ENCODE results near the gene RTN4R. TPM values are rescaled to one million over a fixed set of nuclear protein-coding genes. Genes with fewer than 3 reads are reported as not detected.

RTN4R gene
- total and polyA plus RNA-seq, 2 of the 4 experiments (the other 2 are of a cell fraction): 0.18 to 0.94 TPM

DNA sequence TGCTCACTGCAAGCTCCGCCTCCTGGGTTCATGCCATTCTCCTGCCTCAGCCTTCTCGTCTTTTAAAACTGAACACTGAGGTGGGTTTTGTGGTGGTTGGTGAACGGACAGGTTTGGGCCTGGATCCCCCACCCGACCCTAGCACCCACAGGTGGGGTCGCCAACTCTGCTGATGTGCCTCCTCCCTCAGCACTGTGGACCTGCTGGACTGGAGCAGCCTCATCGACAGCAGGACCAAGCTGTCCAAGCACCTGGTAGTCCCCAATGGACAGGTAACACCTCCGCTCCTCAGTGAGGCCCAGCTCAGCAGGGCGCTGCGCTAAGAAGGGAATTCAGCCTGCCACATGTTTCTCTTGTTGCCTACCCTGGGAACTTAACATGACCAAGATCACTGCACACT, 36.5 kb upstream of the RTN4R start:
- intact Hi-C loops (cut with micrococcal nuclease): no loop called here
- in situ Hi-C loops (cut with MboI; ENCODE audit: low sequenced_read_pairs): no loop called here
- Histone ChIP-seq H4K5ac (ENCODE audit: low read depth, low read length) (no peak overlapping the region), H3K4me2 (ENCODE audit: low read depth, low read length) (no peak overlapping the region), H3K18ac (ENCODE audit: low read depth, low read length) (no peak overlapping the region), H2BK120ac (ENCODE audit: low read depth, low read length) (no peak overlapping the region), H2BK15ac (ENCODE audit: low read depth, low read length) (no peak overlapping the region), H4K8ac (ENCODE audit: low read depth in 2 of 2, low read length in 2 of 2) (no peak overlapping the region), H2BK20ac (ENCODE audit: low read depth, low read length) (no peak overlapping the region), H2AK9ac (replicated peaks; ENCODE audit: low read depth, low read length, poor library complexity) (no peak overlapping the region), H3K4ac (ENCODE audit: low read depth, low read length) (no peak overlapping the region), H3K9me1 (ENCODE audit: insufficient read depth, low read length) (no peaks in the 10 kb centered on the region), H3K14ac (replicated peaks; ENCODE audit: low read depth, low read length) (no peak overlapping the region), H3K27ac (ENCODE audit: insufficient read depth, low read length) (no peak overlapping the region), H3K23ac (ENCODE audit: low read depth, low read length) (no peak overlapping the region), H3K79me1 (ENCODE audit: low read depth in 1 of 2, low read length in 2 of 2) (no peaks in the 10 kb centered on the region), H2AK5ac (ENCODE audit: low read depth, low read length) (no peak overlapping the region), H3K9me3 (ENCODE audit: control insufficient read depth, insufficient read depth, low read length) (no peaks in the 10 kb centered on the region), H3K9ac (ENCODE audit: low read depth, low read length) (no peak overlapping the region), H2BK5ac (ENCODE audit: low read depth, low read length, poor library complexity, severe bottlenecking) (no peak overlapping the region), H3K36me3 (ENCODE audit: control insufficient read depth, insufficient read depth, low read length) (no peaks in the 10 kb centered on the region), H3K4me3 (ENCODE audit: insufficient read depth, low read depth, low read length) (no peak overlapping the region), H4K91ac (ENCODE audit: insufficient read depth, low read depth, low read length) (no peak overlapping the region), H3K4me1 (ENCODE audit: control insufficient read depth, insufficient read depth, low read length) (no peaks in the 10 kb centered on the region; the same call in 1 of the 2 replicates), H3K27me3 (ENCODE audit: control insufficient read depth, insufficient read depth, low read length) (peaks cover 11% of the 10 kb centered on the region), H3K56ac (ENCODE audit: extremely low read depth, insufficient read depth, low read length) (no peak overlapping the region), H2AFZ (replicated peaks; ENCODE audit: low read length, poor library complexity) (no peak overlapping the region), H4K20me1 (ENCODE audit: insufficient read depth, low read length) (no peaks in the 10 kb centered on the region; the same call in 1 of the 2 replicates)
- ChIA-PET POLR2A (ENCODE audit: unreplicated experiment) (no interaction called here), CTCF (no interaction called here)
- ATAC-seq (ENCODE audit: low read depth): no peak
- DNase-seq: no peak
- WGBS, 2 experiments (ENCODE audit: extremely low coverage in 2 of 2, insufficient read length in 1 of 2): 67% methylated on average over 2 of the region's 9 CpGs; no CpG with 5 or more reads in 1 of the 2 experiments
- dilution Hi-C loops (cut with HindIII; ENCODE audit: low sequenced_read_pairs, unreplicated experiment): no loop called here
- no peak for TF ChIP-seq RCOR1 (IDR thresholded peaks at IDR 0.05; ENCODE audit: insufficient replicate concordance, low read length)
- no peak for TF ChIP-seq CEBPB (IDR thresholded peaks at IDR 0.05; ENCODE audit: low read depth, low read length)
- no peak for TF ChIP-seq RAD21 (IDR thresholded peaks at IDR 0.05; ENCODE audit: low read length)
- no peak for TF ChIP-seq SMC3 (IDR thresholded peaks at IDR 0.05; ENCODE audit: low read depth, low read length)
- TF ChIP-seq MAFK (IDR thresholded peaks at IDR 0.05; ENCODE audit: low read depth, low read length): no peak
- TF ChIP-seq FOS (IDR thresholded peaks at IDR 0.05; ENCODE audit: low read depth, low read length): no peak
- no peak for TF ChIP-seq CHD1 (IDR thresholded peaks at IDR 0.05; ENCODE audit: low read depth, low read length)
- no peak for TF ChIP-seq CTCF (conservative IDR thresholded peaks at IDR 0.05; ENCODE audit: low read depth, low read length)
- TF ChIP-seq USF2 (IDR thresholded peaks at IDR 0.05; ENCODE audit: low read depth, low read length): no peak
- no peak for TF ChIP-seq MAZ (IDR thresholded peaks at IDR 0.05; ENCODE audit: borderline replicate concordance, low read depth, low read length)
- TF ChIP-seq ELK1 (IDR thresholded peaks at IDR 0.05; ENCODE audit: borderline replicate concordance, low read depth, low read length): no peak
- no peak for TF ChIP-seq BHLHE40 (IDR thresholded peaks at IDR 0.05; ENCODE audit: low read depth, low read length)
- TF ChIP-seq MXI1 (IDR thresholded peaks at IDR 0.05; ENCODE audit: borderline replicate concordance, low read depth, low read length): no peak
- TF ChIP-seq POLR2A (IDR thresholded peaks at IDR 0.05; ENCODE audit: low read depth, low read length): no peak
- no peak for TF ChIP-seq NFE2L2 (IDR thresholded peaks at IDR 0.05; ENCODE audit: low read depth, low read length)
- no peak for TF ChIP-seq RFX5 (IDR thresholded peaks at IDR 0.05; ENCODE audit: low read depth, low read length)
- no TSS peak for BruUV-seq (replicated peaks)

Measured in IMR-90 (cell line).